NT2/D1 (cell line): ENCODE results near the gene BAD.

Source experiments
- SUZ12 ChIP-seq: IDR thresholded peaks from 2 replicates; pipeline ENCODE4 v1.6.1; 2011; ENCODE audit not compliant: insufficient read length, insufficient read depth; ENCODE audit errors: extremely low read depth
- YY1 ChIP-seq: IDR thresholded peaks from 2 replicates; pipeline ENCODE4 v1.6.1; 2011; ENCODE audit not compliant: insufficient read length, insufficient read depth

- no peak for TF ChIP-seq YY1
- TF ChIP-seq SUZ12 = no peak
Measured at GRCh38 chr11:64230985-64231365, 53.5 kb downstream of the BAD start.
